Thyroid gland (tissue), 4 donors: Measurements from ENCODE around the gene TAF1B. TPM values are rescaled to one million over a fixed set of nuclear protein-coding genes. Genes with fewer than 3 reads are reported as not detected.

Experiments
- DNase-seq, 2 donors: peaks; one replicate each; pipeline ENCODE4 v3.0.0-alpha.2; 2019
- H3K27ac ChIP-seq, 3 donors: fragments of 200-600 bp; sonication (generic); 1 replicate in 2 of 3; 2 replicates in 1 of 3; pipeline ENCODE4 v1.5.1; 2016 to 2019; ENCODE audit warnings: mild to moderate bottlenecking in 1 of 3, moderate library complexity in 1 of 3
- H3K27me3 ChIP-seq: fragments of 200-600 bp; sonication (generic); one replicate; pipeline ENCODE4 v1.5.1; 2019
- H3K36me3 ChIP-seq, 2 donors: fragments of 200-600 bp; sonication (generic); one replicate each; pipeline ENCODE4 v1.5.1; 2016 to 2019
- H3K4me1 ChIP-seq, 2 donors: fragments of 200-600 bp; sonication (generic); one replicate each; pipeline ENCODE4 v1.5.1; 2017 to 2019
- H3K4me3 ChIP-seq, 3 donors: fragments of 200-600 bp; sonication (generic); replicated peaks in 1 of 3; 1 replicate in 2 of 3; 2 replicates in 1 of 3; pipeline ENCODE4 v1.5.1; 2016; ENCODE audit warnings: mild to moderate bottlenecking in 1 of 3
- H3K9me3 ChIP-seq: fragments of 200-600 bp; sonication (generic); one replicate; pipeline ENCODE4 v1.5.1; 2017
- POLR2A ChIP-seq, 2 donors: fragments of 450-650 bp; IDR thresholded peaks; one replicate each; pipeline ENCODE4 v1.6.1; 2017; ENCODE audit warnings: antibody characterized with exemption in 2 of 2, mild to moderate bottlenecking in 2 of 2, moderate library complexity in 1 of 2
- WGBS, 2 donors: methylation state at CpG; one replicate each; pipeline ENCODE4 v1.1.5; 2017; 5-methylcytosine and 5-hydroxymethylcytosine counted together
- intact Hi-C: fragments of 100-400 bp; cut with DNase I; formaldehyde crosslinking; loops from one replicate; pipeline ENCODE4 v1.15.1; 2023
- total RNA-seq, 4 donors: library from RNA; depleted of rRNA; stranded (reverse); fragments of >200 nt; gene quantifications; one replicate each; pipeline ENCODE4 v1.2.3, GENCODE V29; 2016
- TF ChIP-seq, protein P1 (sequence below), 6 experiments: fragments of 200-600 bp in 3 of 6; fragments of 450-650 bp in 3 of 6; sonication (generic) in 3 of 6; IDR thresholded peaks; one replicate each; pipeline ENCODE4 v1.5.1; 2016 to 2019; ENCODE audit warnings: antibody characterized with exemption in 6 of 6, mild to moderate bottlenecking in 2 of 6, inconsistent platforms in 1 of 6, moderate library complexity in 1 of 6

Gene TAF1B
- total RNA-seq, 4 donors from 2014 or later, result 18.6 to 33.9 (median 25.8) TPM

GRCh38 chr2:9975805-9976447, 132.7 kb downstream of the TAF1B start:
- WGBS, 2 donors, result 60 to 69% methylated on average over 9 of the region's 9 CpGs
- Histone ChIP-seq H3K36me3 (no peaks in the 10 kb centered on the region), H3K27ac (peak overlapping the region in 1 of 3 donors; percentile 18), H3K4me1 (peaks cover 6 to 50% of the 10 kb centered on the region in 2 donors), H3K27me3 (no peaks in the 10 kb centered on the region), H3K9me3 (no peaks in the 10 kb centered on the region), H3K4me3 (no peak overlapping the region)
- intact Hi-C loops, result no loop called here
- no peak for DNase-seq
- no peak for TF ChIP-seq POLR2A (IDR thresholded peaks at IDR 0.05)
- TF ChIP-seq, protein P1, sequence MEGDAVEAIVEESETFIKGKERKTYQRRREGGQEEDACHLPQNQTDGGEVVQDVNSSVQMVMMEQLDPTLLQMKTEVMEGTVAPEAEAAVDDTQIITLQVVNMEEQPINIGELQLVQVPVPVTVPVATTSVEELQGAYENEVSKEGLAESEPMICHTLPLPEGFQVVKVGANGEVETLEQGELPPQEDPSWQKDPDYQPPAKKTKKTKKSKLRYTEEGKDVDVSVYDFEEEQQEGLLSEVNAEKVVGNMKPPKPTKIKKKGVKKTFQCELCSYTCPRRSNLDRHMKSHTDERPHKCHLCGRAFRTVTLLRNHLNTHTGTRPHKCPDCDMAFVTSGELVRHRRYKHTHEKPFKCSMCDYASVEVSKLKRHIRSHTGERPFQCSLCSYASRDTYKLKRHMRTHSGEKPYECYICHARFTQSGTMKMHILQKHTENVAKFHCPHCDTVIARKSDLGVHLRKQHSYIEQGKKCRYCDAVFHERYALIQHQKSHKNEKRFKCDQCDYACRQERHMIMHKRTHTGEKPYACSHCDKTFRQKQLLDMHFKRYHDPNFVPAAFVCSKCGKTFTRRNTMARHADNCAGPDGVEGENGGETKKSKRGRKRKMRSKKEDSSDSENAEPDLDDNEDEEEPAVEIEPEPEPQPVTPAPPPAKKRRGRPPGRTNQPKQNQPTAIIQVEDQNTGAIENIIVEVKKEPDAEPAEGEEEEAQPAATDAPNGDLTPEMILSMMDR (IDR thresholded peaks at IDR 0.05), result no peak

GRCh38 chr2:9979977-9980376, 136.7 kb downstream of the TAF1B start:
- DNase-seq, result peak; percentile 68
- no peak overlapping the region for H3K4me3 ChIP-seq
- H3K9me3 ChIP-seq, result no peaks in the 10 kb centered on the region
- H3K4me1 ChIP-seq, result peaks cover 0 to 45% of the 10 kb centered on the region in 2 donors
- H3K27ac ChIP-seq, result peak overlapping the region in 1 of 3 donors; percentile 48
- no peak for TF ChIP-seq POLR2A (IDR thresholded peaks at IDR 0.05)
- TF ChIP-seq, protein P1 (IDR thresholded peaks at IDR 0.05), result no peak
- 29 to 48% methylated on average over 6 of the region's 6 CpGs for WGBS, 2 donors
- H3K27me3 ChIP-seq, result no peaks in the 10 kb centered on the region
- intact Hi-C loops, result loop anchor here (10.0 kb wide), 1 partner anchor 175 kb away; no protein-coding TSS in a partner anchor
- no peaks in the 10 kb centered on the region for H3K36me3 ChIP-seq

DNA sequence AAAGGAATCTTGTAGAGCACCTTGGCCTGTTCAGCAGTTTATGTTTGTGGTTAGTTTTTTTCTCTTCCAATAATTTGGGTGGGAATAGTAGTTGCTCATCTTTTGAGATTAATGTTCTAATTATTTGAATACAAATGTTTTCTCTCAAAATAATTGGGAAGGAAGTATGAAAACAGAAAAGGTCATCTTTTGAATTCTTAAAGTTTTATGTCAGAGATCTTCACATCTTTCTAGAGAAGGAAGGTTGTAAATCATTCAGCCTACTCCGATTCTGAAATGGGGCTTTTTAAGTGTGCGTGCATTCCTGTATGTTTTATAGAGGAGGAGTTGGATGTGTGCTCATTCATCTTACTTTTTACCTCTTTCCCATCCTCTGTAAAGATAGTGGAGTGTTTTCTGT, 137.2 kb downstream of the TAF1B start:
- Histone ChIP-seq H3K4me3 (no peak overlapping the region), H3K4me1 (peaks cover 0 to 49% of the 10 kb centered on the region in 2 donors), H3K9me3 (no peaks in the 10 kb centered on the region), H3K27me3 (no peaks in the 10 kb centered on the region), H3K36me3 (no peaks in the 10 kb centered on the region), H3K27ac (peak overlapping the region in 1 of 3 donors; percentile 48)
- WGBS, 2 donors, result 92 to 93% methylated on average over 2 of the region's 2 CpGs
- TF ChIP-seq, protein P1 (IDR thresholded peaks at IDR 0.05), result no peak
- no peak for TF ChIP-seq POLR2A (IDR thresholded peaks at IDR 0.05)
- intact Hi-C loops, result loop anchor here (10.0 kb wide), 1 partner anchor 176 kb away; no protein-coding TSS in a partner anchor
- DNase-seq, result no peak

DNA sequence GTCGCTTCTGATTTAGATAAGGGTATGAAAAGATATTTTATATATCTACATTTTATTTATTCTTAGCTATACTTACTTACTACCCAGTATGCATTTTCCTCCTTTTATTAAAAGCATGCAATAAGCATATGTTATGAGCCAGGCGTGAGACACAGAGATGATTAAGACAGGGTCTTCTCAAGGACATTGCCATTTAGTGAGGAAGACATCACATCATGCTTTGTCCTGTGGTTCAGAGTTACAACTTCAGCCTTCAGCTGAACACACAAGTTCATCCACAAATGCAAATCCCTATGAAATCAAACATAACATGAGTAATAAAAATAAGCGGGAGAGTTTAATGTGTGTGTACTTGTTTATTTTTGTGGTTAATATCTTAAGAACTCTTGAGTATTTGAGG, 138.4 kb downstream of the TAF1B start:
- Histone ChIP-seq H3K4me1 (peaks cover 0 to 42% of the 10 kb centered on the region in 2 donors), H3K27ac (no peak overlapping the region), H3K9me3 (no peaks in the 10 kb centered on the region), H3K27me3 (no peaks in the 10 kb centered on the region), H3K36me3 (no peaks in the 10 kb centered on the region), H3K4me3 (no peak overlapping the region)
- intact Hi-C loops, result loop anchor here (10.0 kb wide), 1 partner anchor 177 kb away; no protein-coding TSS in a partner anchor
- no peak for DNase-seq
- TF ChIP-seq POLR2A (IDR thresholded peaks at IDR 0.05), result no peak
- TF ChIP-seq, protein P1 (IDR thresholded peaks at IDR 0.05), result no peak
- 95% methylated on average over 3 of the region's 3 CpGs for WGBS, 2 donors

DNA sequence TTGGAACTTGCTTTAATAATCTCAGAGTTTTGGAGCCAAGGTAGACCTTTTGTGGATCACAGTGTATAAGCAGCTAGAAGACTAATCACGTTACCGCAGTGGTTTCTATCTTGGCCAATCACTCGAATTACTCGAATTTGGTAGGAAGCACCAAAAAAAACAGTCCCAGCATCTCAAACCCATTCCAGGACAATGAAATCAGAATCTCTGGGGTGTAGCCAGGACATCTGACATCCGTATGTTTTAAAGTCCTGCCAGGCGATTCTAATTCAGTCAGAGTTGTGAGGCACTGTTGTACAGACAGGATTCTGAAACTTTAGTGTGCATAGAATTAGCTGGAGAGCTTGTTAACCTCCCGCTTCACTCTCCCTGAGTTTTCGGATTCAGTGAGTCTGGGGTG, 139.0 kb downstream of the TAF1B start:
- peaks cover 0 to 42% of the 10 kb centered on the region in 2 donors for H3K4me1 ChIP-seq
- H3K27me3 ChIP-seq, result no peaks in the 10 kb centered on the region
- H3K9me3 ChIP-seq, result no peaks in the 10 kb centered on the region
- DNase-seq, result no peak
- TF ChIP-seq, protein P1 (IDR thresholded peaks at IDR 0.05), result no peak
- no peak for TF ChIP-seq POLR2A (IDR thresholded peaks at IDR 0.05)
- intact Hi-C loops, result loop anchor here (10.0 kb wide), 1 partner anchor 177 kb away; no protein-coding TSS in a partner anchor
- no peak overlapping the region for H3K4me3 ChIP-seq
- 78 to 83% methylated on average over 8 of the region's 8 CpGs for WGBS, 2 donors
- no peaks in the 10 kb centered on the region for H3K36me3 ChIP-seq
- H3K27ac ChIP-seq, result no peak overlapping the region
